GM15510 (cell line): Measurements from ENCODE around the gene FRMD1.

Source experiments
- POLR2A ChIP-seq: IDR thresholded peaks from 3 replicates; pipeline ENCODE4 v1.6.1; 2011; ENCODE audit warnings: borderline replicate concordance; ENCODE audit not compliant: insufficient read length; ENCODE audit errors: extremely low read depth

The FRMD1 gene

GRCh38 chr6:168078943-168079405 lies at the start of gene FRMD1:
Gene FRMD1 (minus strand): TSS chr6:168079212. CDS start chr6:168079094, 118 bp downstream.
- no peak for TF ChIP-seq POLR2A

DNA sequence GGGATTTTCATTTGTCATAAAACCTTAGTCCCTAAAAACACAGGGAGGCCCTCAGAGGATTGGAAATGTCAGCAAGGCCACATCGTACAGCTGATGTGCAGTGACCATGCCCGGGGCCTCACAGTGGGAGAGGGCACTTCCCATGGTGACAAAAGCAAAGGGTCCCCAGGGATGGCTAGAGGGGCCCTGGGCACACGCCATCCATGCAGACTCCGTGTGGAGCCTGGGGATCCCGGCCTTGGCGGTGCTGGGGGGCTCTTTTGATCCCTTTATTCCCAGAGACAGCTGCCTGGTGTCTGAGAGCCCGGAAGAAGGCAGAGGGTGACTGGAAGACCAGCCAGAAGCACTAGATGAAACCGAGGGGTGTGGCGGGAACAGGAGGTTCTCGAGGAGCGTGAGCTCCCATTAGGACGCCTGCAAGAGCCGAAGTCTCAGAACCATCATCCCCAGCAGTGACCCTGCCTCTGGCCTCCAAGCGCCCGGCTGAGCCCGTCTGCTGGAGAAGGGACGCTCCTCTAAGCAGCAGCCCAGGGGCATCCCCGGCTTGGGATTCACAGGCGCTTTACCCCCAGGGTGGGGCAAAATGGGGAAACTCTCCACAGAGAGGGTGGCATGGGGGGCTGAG lies 49.1 kb upstream of the FRMD1 start:
- no peak for TF ChIP-seq POLR2A

- TF ChIP-seq POLR2A: no peak
These were observed 48.4 kb upstream of the FRMD1 start for GRCh38 chr6:168127384-168127868.

- no peak for TF ChIP-seq POLR2A
These were observed 47.8 kb upstream of the FRMD1 start for GRCh38 chr6:168126566-168127383.

GRCh38 chr6:168125429-168126001 lies 46.5 kb upstream of the FRMD1 start:
- TF ChIP-seq POLR2A: no peak

DNA sequence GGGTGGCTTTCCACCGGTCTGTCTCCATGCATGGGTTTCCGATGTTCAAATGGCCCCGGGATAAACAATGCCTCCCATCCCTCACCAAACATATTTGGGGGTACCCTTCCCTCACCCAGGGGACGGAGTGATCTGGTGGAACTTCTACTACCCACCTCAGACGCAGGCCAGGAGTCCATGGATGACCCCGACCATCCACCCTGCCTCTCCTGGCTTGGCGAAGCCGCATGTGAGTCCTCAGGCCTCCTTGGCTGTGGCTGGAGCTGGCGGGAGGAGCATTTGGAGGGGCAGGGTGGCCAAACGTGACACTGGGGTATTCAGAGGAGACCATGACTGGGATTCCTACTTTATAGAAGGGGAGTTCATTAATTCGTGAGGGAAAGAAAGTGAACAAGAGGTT lies 45.9 kb upstream of the FRMD1 start:
- no peak for TF ChIP-seq POLR2A

DNA sequence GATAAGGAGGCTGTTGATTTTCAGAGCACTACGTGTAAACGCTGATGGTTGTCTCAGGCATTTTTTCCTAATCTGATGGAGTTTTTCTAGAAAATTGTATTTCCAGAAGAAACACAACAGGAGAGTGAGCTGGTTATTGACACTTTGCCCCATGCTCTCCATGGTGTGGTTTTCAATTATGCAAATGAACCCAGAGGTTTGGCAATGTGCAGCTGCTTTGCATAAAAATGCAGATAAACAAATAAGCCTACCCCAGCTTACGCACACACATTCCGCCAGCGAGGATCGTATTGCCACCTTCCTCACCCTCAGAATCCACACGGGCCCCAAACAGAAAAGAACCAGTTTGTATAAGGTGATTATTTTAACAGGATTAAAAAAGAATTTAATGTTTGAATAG lies 45.1 kb upstream of the FRMD1 start:
- TF ChIP-seq POLR2A: no peak

- TF ChIP-seq POLR2A: no peak
These were observed 44.3 kb upstream of the FRMD1 start for GRCh38 chr6:168123165-168123911.

- TF ChIP-seq POLR2A: no peak
These were observed 43.5 kb upstream of the FRMD1 start for GRCh38 chr6:168122521-168122920.

DNA sequence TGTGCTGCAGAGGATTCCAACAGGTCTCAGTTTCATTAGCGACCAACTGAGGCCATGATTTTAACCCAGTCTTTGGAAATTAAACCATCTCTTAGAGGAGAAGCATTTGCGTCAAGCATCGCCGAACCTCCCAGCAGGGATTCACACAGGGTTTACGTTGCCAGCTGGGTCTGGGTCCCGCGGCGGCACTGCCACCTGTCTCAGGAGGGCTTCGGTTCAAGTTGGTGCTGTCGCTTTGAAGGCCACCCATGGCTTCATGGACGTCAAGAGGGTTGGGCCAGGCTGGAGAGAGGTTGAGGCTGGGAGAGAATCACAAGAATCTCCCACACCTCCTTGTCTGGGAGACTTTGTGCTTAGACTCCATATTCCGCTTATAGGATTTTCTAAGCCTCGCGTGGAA lies 43.0 kb upstream of the FRMD1 start:
- TF ChIP-seq POLR2A: no peak

- TF ChIP-seq POLR2A: no peak
These were observed 42.3 kb upstream of the FRMD1 start for GRCh38 chr6:168121303-168121665.

GRCh38 chr6:168120390-168121302 lies 41.6 kb upstream of the FRMD1 start:
- TF ChIP-seq POLR2A: no peak

- no peak for TF ChIP-seq POLR2A
These were observed 40.5 kb upstream of the FRMD1 start for GRCh38 chr6:168119539-168119938.

GRCh38 chr6:168118935-168119334 lies 39.9 kb upstream of the FRMD1 start:
- TF ChIP-seq POLR2A: no peak

GRCh38 chr6:168117942-168118341 lies 38.9 kb upstream of the FRMD1 start:
- TF ChIP-seq POLR2A: no peak
